Colonic mucosa (tissue), 4 donors: ENCODE data around the gene ATP6V1E1. TPM values are rescaled to one million over a fixed set of nuclear protein-coding genes. Genes with fewer than 3 reads are reported as not detected.

Experiments
- DNase-seq: peaks from one replicate; pipeline ENCODE4 v3.0.0-alpha.2; 2020
- H3K27ac ChIP-seq: fragments of 200-600 bp; one replicate; pipeline ENCODE4 v1.8.0; 2021
- H3K27me3 ChIP-seq: fragments of 200-600 bp; one replicate; pipeline ENCODE4 v1.8.0; 2021
- H3K36me3 ChIP-seq: fragments of 200-600 bp; one replicate; pipeline ENCODE4 v1.8.0; 2021
- H3K4me1 ChIP-seq: fragments of 200-600 bp; one replicate; pipeline ENCODE4 v1.8.0; 2021; ENCODE audit warnings: mild to moderate bottlenecking
- H3K4me3 ChIP-seq: fragments of 200-600 bp; one replicate; pipeline ENCODE4 v1.8.0; 2021
- H3K9ac ChIP-seq, 2 donors: one replicate each; pipeline ENCODE4 v1.7.0; 2013; ENCODE audit warnings: control low read depth in 2 of 2, low read depth in 2 of 2, low read length in 2 of 2
- H3K9me3 ChIP-seq: fragments of 200-600 bp; one replicate; pipeline ENCODE4 v1.8.0; 2021
- CTCF ChIP-seq: fragments of 200-600 bp; IDR thresholded peaks from one replicate; pipeline ENCODE4 v1.8.0; 2022; ENCODE audit warnings: antibody characterized with exemption, mild to moderate bottlenecking
- intact Hi-C: fragments of 100-400 bp; cut with DNase I; formaldehyde crosslinking; loops from one replicate; pipeline ENCODE4 v1.14.1; 2022
- total RNA-seq, 2 donors: library from RNA; stranded (reverse); fragmentation: NEBNext Ultra II Directional in 1 of 2; extraction: Animal tissue kit (Norgen Biotek cat#: 25700) in 1 of 2; gene quantifications; one replicate each; pipeline ENCODE4 v1.2.1, GENCODE V29; 2021
- donor health status: healthy.
- donor health status: DM: no; HTN: no; CAD: no.
- donor health status: DM: no; HTN: no; CAD: no.

The ATP6V1E1 gene
- total RNA-seq, 2 donors from 2014 or later = 87.2 to 98.4 TPM

GRCh38 chr22:17601031-17601430 is 27.5 kb downstream of the ATP6V1E1 start:
- DNase-seq = no peak
- no peaks in the 10 kb centered on the region for H3K9me3 ChIP-seq
- H3K9ac ChIP-seq = no peak overlapping the region
- H3K27ac ChIP-seq = no peak overlapping the region
- H3K4me1 ChIP-seq = no peaks in the 10 kb centered on the region
- H3K4me3 ChIP-seq = no peak overlapping the region
- intact Hi-C loops = no loop called here
- no peaks in the 10 kb centered on the region for H3K27me3 ChIP-seq
- no peak for TF ChIP-seq CTCF
- H3K36me3 ChIP-seq = peaks cover 6% of the 10 kb centered on the region

DNA sequence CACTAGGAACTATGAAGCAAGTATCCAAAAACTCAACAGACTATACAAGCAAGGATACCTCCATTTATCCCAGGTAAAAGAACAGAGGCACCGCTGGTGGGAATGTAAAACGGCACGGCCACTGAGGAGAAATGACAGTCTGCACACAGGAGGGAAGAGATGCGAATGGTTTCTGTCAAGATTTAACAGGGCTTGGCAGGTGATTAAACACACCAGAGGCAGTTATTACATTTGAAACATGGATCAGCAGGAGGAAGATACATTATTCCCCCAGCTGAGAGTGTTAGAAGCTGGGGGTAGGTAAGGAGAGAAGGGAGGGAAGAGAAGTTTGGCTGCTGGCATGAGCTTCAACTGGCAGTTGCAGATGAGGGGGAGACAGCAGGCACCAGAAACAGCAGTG is 30.2 kb downstream of the ATP6V1E1 start:
- H3K4me1 ChIP-seq = no peaks in the 10 kb centered on the region
- H3K36me3 ChIP-seq = peaks cover 16% of the 10 kb centered on the region
- intact Hi-C loops = no loop called here
- DNase-seq = no peak
- no peak for TF ChIP-seq CTCF
- no peak overlapping the region for H3K27ac ChIP-seq
- no peaks in the 10 kb centered on the region for H3K9me3 ChIP-seq
- H3K27me3 ChIP-seq = no peaks in the 10 kb centered on the region
- H3K9ac ChIP-seq = peak overlapping the region in 1 of 2 donors; percentile 18
- H3K4me3 ChIP-seq = no peak overlapping the region

DNA sequence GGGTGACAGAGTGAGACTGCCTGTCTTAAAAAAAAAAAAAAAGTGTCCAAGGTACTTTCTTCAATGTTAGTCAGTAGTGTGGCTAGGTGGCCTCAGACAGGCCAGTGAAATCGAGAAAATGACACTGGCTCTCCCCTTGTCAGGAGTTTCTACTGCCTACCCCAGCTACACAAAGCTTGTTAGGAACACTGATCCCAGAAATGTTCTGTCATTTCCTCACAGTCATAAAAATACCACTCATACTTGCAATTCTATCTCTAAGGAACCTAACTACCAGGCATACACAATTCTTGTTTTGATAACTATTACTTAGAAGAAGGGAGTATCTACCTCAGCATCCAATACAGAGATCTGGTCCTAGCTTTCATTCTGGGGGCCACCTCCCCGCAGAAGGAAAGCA is 31.3 kb downstream of the ATP6V1E1 start:
- H3K27me3 ChIP-seq = no peaks in the 10 kb centered on the region
- no peak for TF ChIP-seq CTCF
- intact Hi-C loops = no loop called here
- no peaks in the 10 kb centered on the region for H3K9me3 ChIP-seq
- no peak overlapping the region for H3K4me3 ChIP-seq
- H3K36me3 ChIP-seq = peaks cover 22% of the 10 kb centered on the region
- no peak overlapping the region for H3K27ac ChIP-seq
- no peaks in the 10 kb centered on the region for H3K4me1 ChIP-seq
- no peak for DNase-seq
- H3K9ac ChIP-seq = no peak overlapping the region

GRCh38 chr22:17596226-17596625 is 32.3 kb downstream of the ATP6V1E1 start:
- H3K9me3 ChIP-seq = no peaks in the 10 kb centered on the region
- no peak overlapping the region for H3K4me3 ChIP-seq
- TF ChIP-seq CTCF = no peak
- no peak for DNase-seq
- no peak overlapping the region for H3K27ac ChIP-seq
- intact Hi-C loops = no loop called here
- H3K9ac ChIP-seq = no peak overlapping the region
- H3K36me3 ChIP-seq = peaks cover 22% of the 10 kb centered on the region
- H3K27me3 ChIP-seq = no peaks in the 10 kb centered on the region
- no peaks in the 10 kb centered on the region for H3K4me1 ChIP-seq

- Histone ChIP-seq H3K9me3 (no peaks in the 10 kb centered on the region), H3K4me1 (no peaks in the 10 kb centered on the region), H3K4me3 (no peak overlapping the region), H3K27ac (no peak overlapping the region), H3K36me3 (peaks cover 16% of the 10 kb centered on the region), H3K27me3 (no peaks in the 10 kb centered on the region), H3K9ac (no peak overlapping the region)
- intact Hi-C loops = no loop called here
- TF ChIP-seq CTCF = no peak
- no peak for DNase-seq
Measured at GRCh38 chr22:17592201-17592600, 36.3 kb downstream of the ATP6V1E1 start.

GRCh38 chr22:17590586-17590985 is 38.0 kb downstream of the ATP6V1E1 start:
- intact Hi-C loops = no loop called here
- Histone ChIP-seq H3K9me3 (no peaks in the 10 kb centered on the region), H3K36me3 (peaks cover 16% of the 10 kb centered on the region)

More at GRCh38 chr22:17590586-17590985, 38.0 kb downstream of the ATP6V1E1 start:
- DNase-seq = no peak
- no peaks in the 10 kb centered on the region for H3K27me3 ChIP-seq
- no peak overlapping the region for H3K4me3 ChIP-seq
- H3K4me1 ChIP-seq = no peaks in the 10 kb centered on the region
- H3K27ac ChIP-seq = no peak overlapping the region
- TF ChIP-seq CTCF = no peak
- no peak overlapping the region for H3K9ac ChIP-seq
